Measurements from ENCODE around the gene PPFIA3.
"Not testable (repeated sequence)": the region's sequence is repeated elsewhere in the genome, so short reads cannot be mapped to it uniquely, and the experiment has no call there.

Gene PPFIA3

GRCh38 chr19:49125025-49125731 lies 5.8 kb downstream of the PPFIA3 start:
- DNase-seq (ENCODE audit: low read depth), result no peak

GRCh38 chr19:49126575-49126974 lies 7.2 kb downstream of the PPFIA3 start:
- DNase-seq (ENCODE audit: low read depth), result no peak

- DNase-seq (ENCODE audit: low read depth), result not testable (repeated sequence)
Observed at GRCh38 chr19:49127225-49127624, 7.9 kb downstream of the PPFIA3 start.

GRCh38 chr19:49127674-49128544 lies 8.6 kb downstream of the PPFIA3 start:
- peak; percentile 94 for DNase-seq (ENCODE audit: low read depth)

GRCh38 chr19:49128545-49129237 lies 9.3 kb downstream of the PPFIA3 start:
- DNase-seq (ENCODE audit: low read depth), result no peak

GRCh38 chr19:49129238-49129583 lies 9.9 kb downstream of the PPFIA3 start:
- no peak for DNase-seq (ENCODE audit: low read depth)

- no peak for DNase-seq (ENCODE audit: low read depth)
Observed at GRCh38 chr19:49130325-49130724, 11.0 kb downstream of the PPFIA3 start.

GRCh38 chr19:49132974-49133609 lies 13.7 kb downstream of the PPFIA3 start:
- DNase-seq (ENCODE audit: low read depth), result no peak

- DNase-seq (ENCODE audit: low read depth), result no peak
Observed at GRCh38 chr19:49133621-49134454, 14.5 kb downstream of the PPFIA3 start.

GRCh38 chr19:49135686-49136085 lies 16.3 kb downstream of the PPFIA3 start:
- no peak for DNase-seq (ENCODE audit: low read depth)

- no peak for DNase-seq (ENCODE audit: low read depth)
Observed at GRCh38 chr19:49136771-49137171, 17.4 kb downstream of the PPFIA3 start.

- DNase-seq (ENCODE audit: low read depth), result no peak
Observed at GRCh38 chr19:49140951-49141350, 21.6 kb downstream of the PPFIA3 start.

- no peak for DNase-seq (ENCODE audit: low read depth)
Observed at GRCh38 chr19:49141352-49141751, 22.0 kb downstream of the PPFIA3 start.

GRCh38 chr19:49142866-49143335 lies 23.6 kb downstream of the PPFIA3 start:
- peak; percentile 56 for DNase-seq (ENCODE audit: low read depth)

- DNase-seq (ENCODE audit: low read depth), result no peak
Observed at GRCh38 chr19:49145573-49146407, 26.4 kb downstream of the PPFIA3 start.

- DNase-seq (ENCODE audit: low read depth), result not testable (repeated sequence)
Observed at GRCh38 chr19:49146408-49146770, 27.0 kb downstream of the PPFIA3 start.

- DNase-seq (ENCODE audit: low read depth), result no peak
Observed at GRCh38 chr19:49148044-49148682, 28.8 kb downstream of the PPFIA3 start.

- peak; percentile 69 for DNase-seq (ENCODE audit: low read depth)
Observed at GRCh38 chr19:49148784-49149651, 29.7 kb downstream of the PPFIA3 start.

- peak; percentile 61 for DNase-seq (ENCODE audit: low read depth)
Observed at GRCh38 chr19:49149652-49150105, 30.3 kb downstream of the PPFIA3 start.

All from HS-5 (cell line).